ENCODE data around the gene FOXF2. TPM values are rescaled to one million over a fixed set of nuclear protein-coding genes. Genes with fewer than 3 reads are reported as not detected.

Gene FOXF2
- polyA plus RNA-seq, 1 donor = 0.90 TPM

GRCh38 chr6:1409774-1410465, 20.5 kb downstream of the FOXF2 start:
- DNase-seq = no peak

- no peak for DNase-seq
Observed at GRCh38 chr6:1412901-1413300, 23.5 kb downstream of the FOXF2 start.

- DNase-seq = no peak
Observed at GRCh38 chr6:1415416-1416063, 26.2 kb downstream of the FOXF2 start.

GRCh38 chr6:1416191-1416760, 26.9 kb downstream of the FOXF2 start:
- DNase-seq = no peak

GRCh38 chr6:1416820-1417219, 27.4 kb downstream of the FOXF2 start:
- DNase-seq = no peak

- no peak for DNase-seq
Observed at GRCh38 chr6:1417718-1418117, 28.3 kb downstream of the FOXF2 start.

- DNase-seq = no peak
Observed at GRCh38 chr6:1418471-1419191, 29.3 kb downstream of the FOXF2 start.

GRCh38 chr6:1420382-1420781, 31.0 kb downstream of the FOXF2 start:
- DNase-seq = no peak

GRCh38 chr6:1422290-1422689, 32.9 kb downstream of the FOXF2 start:
- no peak for DNase-seq

- no peak for DNase-seq
Observed at GRCh38 chr6:1423578-1423977, 34.2 kb downstream of the FOXF2 start.

GRCh38 chr6:1424306-1424927, 35.0 kb downstream of the FOXF2 start:
- DNase-seq = no peak

- DNase-seq = no peak
Observed at GRCh38 chr6:1426416-1426815, 37.0 kb downstream of the FOXF2 start.

GRCh38 chr6:1435806-1436205, 46.4 kb downstream of the FOXF2 start:
- DNase-seq = no peak

- DNase-seq = peak; percentile 66
Observed at GRCh38 chr6:1436334-1437306, 47.2 kb downstream of the FOXF2 start.

- DNase-seq = no peak
Observed at GRCh38 chr6:1437553-1438406, 48.4 kb downstream of the FOXF2 start.

- no peak for DNase-seq
Observed at GRCh38 chr6:1438471-1438881, 49.1 kb downstream of the FOXF2 start.

- no peak for DNase-seq
Observed at GRCh38 chr6:1439349-1439748, 50.0 kb downstream of the FOXF2 start.

GRCh38 chr6:1442929-1443328, 53.6 kb downstream of the FOXF2 start:
- DNase-seq = no peak
